GM10847 (cell line): ENCODE results near the gene GBE1.

Experiments used
- POLR2A ChIP-seq: IDR thresholded peaks from 2 replicates; pipeline ENCODE4 v1.6.1; 2011; ENCODE audit not compliant: insufficient read length; ENCODE audit errors: extremely low read depth

GBE1 gene

GRCh38 chr3:81726735-81727134 lies 34.7 kb downstream of the GBE1 start:
- TF ChIP-seq POLR2A = no peak

DNA sequence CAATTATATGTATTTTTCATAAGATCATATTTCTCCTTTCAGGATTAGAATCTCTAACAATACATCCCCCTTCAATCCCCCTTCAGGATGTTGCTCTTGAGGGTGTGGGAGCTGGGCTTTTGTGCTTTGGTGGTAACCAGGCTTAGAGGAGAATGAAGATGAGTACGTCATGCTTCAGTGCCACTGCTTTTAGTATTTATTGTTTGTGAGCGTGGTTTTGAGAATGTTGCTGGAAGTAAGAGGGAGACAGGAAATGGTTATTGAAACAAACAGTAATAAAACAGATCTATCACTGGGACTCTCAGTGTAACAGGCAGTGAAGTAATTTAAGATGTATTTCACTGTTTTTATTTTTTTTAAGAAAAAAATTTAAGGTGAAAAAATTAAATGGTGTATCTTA lies 35.3 kb downstream of the GBE1 start:
- no peak for TF ChIP-seq POLR2A

DNA sequence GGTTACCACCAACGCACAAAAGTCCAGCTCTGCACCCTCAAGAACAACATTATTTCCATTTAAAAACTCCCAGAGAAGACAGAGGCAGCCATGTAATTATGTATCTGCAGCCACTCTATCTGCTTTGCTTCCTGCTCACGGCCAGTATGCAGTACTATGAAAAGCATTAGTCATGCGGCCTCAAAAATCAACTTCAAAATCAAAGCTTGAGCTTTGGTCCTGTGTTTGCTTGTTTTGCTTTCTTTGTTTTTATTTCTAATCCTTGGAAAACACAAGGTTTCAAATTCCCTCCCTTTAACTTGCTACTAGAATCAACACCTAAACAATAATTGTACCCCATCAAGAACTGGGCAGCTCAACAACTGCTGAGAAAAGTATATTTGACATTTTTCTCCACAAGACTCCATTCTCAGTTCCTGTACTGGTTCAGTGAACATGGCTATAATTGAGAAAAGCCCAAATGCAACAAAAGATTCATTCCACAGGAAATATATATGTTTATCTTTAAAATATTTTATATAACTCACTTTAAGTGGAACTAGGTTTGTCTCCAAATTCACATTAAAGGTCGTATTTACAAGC lies 37.6 kb downstream of the GBE1 start:
- TF ChIP-seq POLR2A = no peak

- TF ChIP-seq POLR2A = no peak
Observed at GRCh38 chr3:81718311-81718710, 43.1 kb downstream of the GBE1 start.

DNA sequence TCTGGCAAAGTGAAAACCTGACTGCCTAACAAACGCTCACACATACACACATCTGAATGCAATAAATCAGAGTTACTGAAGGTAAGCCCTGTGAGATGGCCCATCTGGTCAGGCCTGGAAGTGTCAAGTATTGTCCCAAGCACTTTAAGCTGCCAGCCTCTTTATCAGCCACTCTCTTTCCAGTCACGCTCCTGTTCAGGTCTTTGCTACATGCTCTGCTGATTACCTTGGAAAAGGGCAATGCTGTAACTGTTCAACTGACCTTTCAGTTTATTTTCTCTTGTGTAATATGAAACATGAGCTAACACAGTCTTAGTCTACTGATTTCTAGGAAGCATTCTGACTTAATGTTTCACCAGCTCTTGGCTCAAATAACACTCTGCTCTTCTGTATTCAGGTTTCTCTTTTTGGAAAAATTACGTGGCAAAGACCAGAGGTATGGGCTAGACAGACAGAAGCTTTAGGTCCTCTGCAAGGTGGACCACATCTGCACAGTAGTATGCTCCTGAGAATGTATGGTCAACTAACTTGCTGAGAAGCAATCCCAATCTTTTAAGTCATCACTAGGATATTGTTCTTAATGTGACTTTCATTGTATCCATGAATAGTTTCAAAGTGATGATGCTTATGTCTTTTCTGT lies 44.5 kb downstream of the GBE1 start:
- TF ChIP-seq POLR2A = no peak

GRCh38 chr3:81713031-81713430 lies 48.4 kb downstream of the GBE1 start:
- TF ChIP-seq POLR2A = no peak

DNA sequence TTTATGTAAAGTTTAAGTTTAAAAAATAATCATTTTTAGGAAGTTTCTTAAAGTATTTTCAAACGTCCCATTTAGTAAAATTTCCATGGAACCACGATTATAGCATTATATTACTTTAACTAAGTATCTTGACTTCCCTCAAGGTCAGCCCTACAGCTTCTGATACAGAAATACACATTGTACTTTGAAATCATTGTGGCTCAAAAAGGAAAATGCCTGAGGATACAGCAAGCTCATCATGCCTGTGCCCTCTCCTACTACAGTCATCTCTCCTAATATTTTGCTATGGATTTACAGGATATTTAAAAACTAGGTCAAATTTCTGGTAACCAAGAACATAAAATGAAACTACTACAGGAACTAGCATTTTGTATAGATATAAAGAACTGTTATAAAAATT lies 51.8 kb downstream of the GBE1 start:
- no peak for TF ChIP-seq POLR2A

GRCh38 chr3:81707996-81708395 lies 53.4 kb downstream of the GBE1 start:
- no peak for TF ChIP-seq POLR2A

DNA sequence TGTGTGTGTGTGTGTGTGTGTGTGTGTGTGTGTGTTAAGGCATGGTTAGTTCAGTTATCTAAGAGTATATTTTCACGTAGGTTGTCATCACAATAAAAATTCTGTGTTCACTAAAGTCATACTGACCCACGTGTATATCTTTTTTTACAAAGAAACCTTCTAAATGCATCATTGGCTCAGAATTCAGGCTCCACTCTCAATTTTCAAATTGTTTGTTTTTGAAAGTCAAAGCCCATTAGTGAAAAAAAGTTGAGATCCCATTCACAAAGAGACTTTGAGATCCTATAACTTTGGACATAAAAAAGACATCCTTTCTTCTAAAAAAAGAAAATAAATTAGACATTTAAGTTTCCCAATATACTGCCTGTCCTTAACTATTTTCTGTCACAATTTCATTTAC lies 59.3 kb downstream of the GBE1 start:
- TF ChIP-seq POLR2A = no peak

GRCh38 chr3:81699536-81700320 lies 61.7 kb downstream of the GBE1 start:
- no peak for TF ChIP-seq POLR2A

GRCh38 chr3:81696090-81696489 lies 65.4 kb downstream of the GBE1 start:
- no peak for TF ChIP-seq POLR2A

GRCh38 chr3:81695302-81695701 lies 66.1 kb downstream of the GBE1 start:
- TF ChIP-seq POLR2A = no peak

- no peak for TF ChIP-seq POLR2A
Observed at GRCh38 chr3:81694662-81695061, 66.8 kb downstream of the GBE1 start.

DNA sequence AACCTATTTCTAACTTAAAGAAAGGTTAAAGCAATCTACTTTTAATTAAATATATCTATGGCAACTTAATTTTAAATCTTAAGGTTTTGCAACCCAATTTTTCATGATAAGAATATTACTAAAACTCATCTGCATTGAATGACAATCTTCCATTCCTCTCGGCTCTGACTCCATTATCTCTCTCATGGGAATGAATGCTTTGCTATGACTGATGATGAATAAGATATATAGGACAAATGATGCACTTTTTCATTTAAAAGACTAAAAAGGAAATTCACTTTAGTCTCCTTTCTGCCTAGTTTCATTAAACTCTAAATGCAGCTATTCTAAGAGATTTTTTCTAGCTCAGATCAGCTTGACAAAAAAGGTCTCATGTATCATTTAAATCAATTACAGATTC lies 68.7 kb downstream of the GBE1 start:
- TF ChIP-seq POLR2A = no peak

GRCh38 chr3:81689617-81690016 lies 71.8 kb downstream of the GBE1 start:
- no peak for TF ChIP-seq POLR2A

DNA sequence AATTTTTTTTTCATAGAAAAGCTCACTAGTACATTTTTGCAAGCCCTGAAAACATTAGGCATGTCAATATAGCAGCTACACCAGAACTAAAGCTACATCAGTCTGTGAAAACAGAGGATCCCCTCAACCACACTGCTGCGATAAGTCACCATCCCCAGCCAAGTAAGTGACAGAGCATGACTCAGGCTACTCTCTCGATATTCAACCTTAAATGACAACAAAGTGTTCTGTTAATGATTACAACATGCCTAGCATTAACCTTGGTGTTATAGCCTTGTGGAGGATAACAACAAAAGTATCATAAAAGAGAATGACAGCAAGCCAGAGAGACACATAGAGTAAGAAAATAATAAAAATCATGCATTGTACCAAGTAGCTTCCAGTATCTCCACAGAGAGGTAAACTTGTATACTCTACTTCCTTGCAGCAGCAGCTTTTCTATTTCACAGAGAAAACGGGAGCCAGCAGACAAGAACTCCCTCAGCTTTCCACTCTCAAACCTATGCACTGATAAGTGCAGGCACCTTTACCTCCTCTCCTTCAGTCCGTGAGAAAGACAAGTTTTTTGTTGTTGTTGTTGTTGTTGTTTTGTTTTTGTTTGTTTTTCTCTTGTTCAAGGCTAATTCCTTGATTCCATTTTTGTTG lies 76.6 kb downstream of the GBE1 start:
- no peak for TF ChIP-seq POLR2A
